ENCODE measurements around the gene RC3H1.

RC3H1 gene

GRCh38 chr1:173963477-173963876, 58.7 kb downstream of the RC3H1 start:
- DNase-seq (ENCODE audit: low read depth), result no peak
- H3K4me3 ChIP-seq (ENCODE audit: low read depth, low read length), result no peak overlapping the region
- no peak for TF ChIP-seq POLR2A (IDR thresholded peaks at IDR 0.05; ENCODE audit: extremely low read depth, insufficient read length)
- no peak for TF ChIP-seq CTCF (IDR thresholded peaks at IDR 0.05; ENCODE audit: low read depth, low read length)
- TF ChIP-seq MYC (IDR thresholded peaks at IDR 0.05; ENCODE audit: low read depth, low read length), result no peak
- TF ChIP-seq MAX (IDR thresholded peaks at IDR 0.05; ENCODE audit: low read depth, low read length), result no peak

- TF ChIP-seq POLR2A (IDR thresholded peaks at IDR 0.05; ENCODE audit: extremely low read depth, insufficient read length) (no peak), CTCF (IDR thresholded peaks at IDR 0.05; ENCODE audit: low read depth, low read length) (no peak), MYC (IDR thresholded peaks at IDR 0.05; ENCODE audit: low read depth, low read length) (no peak), MAX (IDR thresholded peaks at IDR 0.05; ENCODE audit: low read depth, low read length) (no peak)
- no peak overlapping the region for H3K4me3 ChIP-seq (ENCODE audit: low read depth, low read length)
- no peak for DNase-seq (ENCODE audit: low read depth)
These were observed 61.5 kb downstream of the RC3H1 start for GRCh38 chr1:173960625-173961024.

GRCh38 chr1:173954179-173954578, 68.0 kb downstream of the RC3H1 start:
- DNase-seq (ENCODE audit: low read depth), result no peak
- H3K4me3 ChIP-seq (ENCODE audit: low read depth, low read length), result no peak overlapping the region
- TF ChIP-seq MYC (IDR thresholded peaks at IDR 0.05; ENCODE audit: low read depth, low read length), result no peak
- no peak for TF ChIP-seq CTCF (IDR thresholded peaks at IDR 0.05; ENCODE audit: low read depth, low read length)
- no peak for TF ChIP-seq MAX (IDR thresholded peaks at IDR 0.05; ENCODE audit: low read depth, low read length)
- TF ChIP-seq POLR2A (IDR thresholded peaks at IDR 0.05; ENCODE audit: extremely low read depth, insufficient read length), result no peak

- TF ChIP-seq MYC (IDR thresholded peaks at IDR 0.05; ENCODE audit: low read depth, low read length) (no peak), POLR2A (IDR thresholded peaks at IDR 0.05; ENCODE audit: extremely low read depth, insufficient read length) (no peak), CTCF (IDR thresholded peaks at IDR 0.05; ENCODE audit: low read depth, low read length) (no peak), MAX (IDR thresholded peaks at IDR 0.05; ENCODE audit: low read depth, low read length) (no peak)
- no peak overlapping the region for H3K4me3 ChIP-seq (ENCODE audit: low read depth, low read length)
- no peak for DNase-seq (ENCODE audit: low read depth)
These were observed 73.6 kb downstream of the RC3H1 start for GRCh38 chr1:173948594-173948993.

- H3K4me3 ChIP-seq (ENCODE audit: low read depth, low read length), result no peak overlapping the region
- DNase-seq (ENCODE audit: low read depth), result no peak
- TF ChIP-seq MAX (IDR thresholded peaks at IDR 0.05; ENCODE audit: low read depth, low read length) (no peak), MYC (IDR thresholded peaks at IDR 0.05; ENCODE audit: low read depth, low read length) (no peak), POLR2A (IDR thresholded peaks at IDR 0.05; ENCODE audit: extremely low read depth, insufficient read length) (no peak), CTCF (IDR thresholded peaks at IDR 0.05; ENCODE audit: low read depth, low read length) (no peak)
These were observed 75.7 kb downstream of the RC3H1 start for GRCh38 chr1:173946380-173946921.

Measured in NB4 (cell line).